Heart left ventricle (tissue), 16 donors: ENCODE results near the gene MAN1C1. TPM values are rescaled to one million over a fixed set of nuclear protein-coding genes. Genes with fewer than 3 reads are reported as not detected.
A peak's percentile ranks its signal among the peaks of the same experiment; 100 is the strongest.

Source experiments
- ATAC-seq, 4 donors: fragments of 200-7000 bp; cut with Tn5 transposase; one replicate each; pipeline ENCODE4 v1.9.1; 2020 to 2022; ENCODE audit warnings: moderate library complexity in 4 of 4, mild to moderate bottlenecking in 3 of 4, moderate number of reproducible peaks in 1 of 4
- DNase-seq, 5 donors: peaks; one replicate each; pipeline ENCODE4 v3.0.0-alpha.2; 2020
- H3K27ac ChIP-seq, 12 donors: fragments of 200-600 bp; sonication (generic) in 4 of 12; one replicate each; pipeline versions ENCODE4 v1.5.0 to v1.8.0; 2016 to 2022; ENCODE audit warnings: mild to moderate bottlenecking in 2 of 12
- H3K27me3 ChIP-seq, 9 donors: fragments of 200-600 bp; sonication (generic) in 2 of 9; one replicate each; pipeline versions ENCODE4 v1.5.1 to v1.8.0; 2016 to 2022; ENCODE audit warnings: mild to moderate bottlenecking in 3 of 9
- H3K36me3 ChIP-seq, 9 donors: fragments of 200-600 bp; sonication (generic) in 2 of 9; one replicate each; pipeline versions ENCODE4 v1.5.0 to v1.8.0; 2018 to 2022; ENCODE audit warnings: mild to moderate bottlenecking in 2 of 9
- H3K4me1 ChIP-seq, 12 donors: fragments of 200-600 bp; sonication (generic) in 4 of 12; one replicate each; pipeline versions ENCODE4 v1.5.0 to v1.8.0; 2016 to 2022; ENCODE audit warnings: mild to moderate bottlenecking in 3 of 12
- H3K4me3 ChIP-seq, 12 donors: fragments of 200-600 bp; sonication (generic) in 4 of 12; one replicate each; pipeline versions ENCODE4 v1.5.0 to v1.8.0; 2017 to 2022; ENCODE audit warnings: mild to moderate bottlenecking in 9 of 12, moderate library complexity in 4 of 12
- H3K9me3 ChIP-seq, 12 donors: fragments of 200-600 bp; sonication (generic) in 4 of 12; one replicate each; pipeline versions ENCODE4 v1.5.0 to v1.8.0; 2016 to 2022; ENCODE audit warnings: mild to moderate bottlenecking in 1 of 12
- POLR2A ChIP-seq, 2 donors: fragments of 450-650 bp; IDR thresholded peaks; one replicate each; pipeline ENCODE4 v1.6.1; 2017; ENCODE audit warnings: antibody characterized with exemption in 2 of 2, mild to moderate bottlenecking in 2 of 2, moderate library complexity in 2 of 2
- WGBS, 4 donors: extraction: QIAGEN DNeasy Blood & Tissue Kit in 2 of 4; methylation state at CpG; one replicate each; pipeline versions ENCODE4 v1.1.5 to v1.1.7; 2013 to 2018; 5-methylcytosine and 5-hydroxymethylcytosine counted together
- intact Hi-C, 10 donors: fragments of 100-400 bp; cut with DNase I; formaldehyde crosslinking; loops; one replicate each; pipeline versions ENCODE4 v1.11.1 to v1.14.2; 2022
- polyA plus RNA-seq, 2 donors: library from polyadenylated mRNA; stranded (reverse); fragments of 200-250 nt; gene quantifications; one replicate each; pipeline ENCODE4 v1.2.3, GENCODE V29; 2013
- total RNA-seq, 9 donors: library from RNA; depleted of rRNA in 2 of 9; stranded (reverse); fragments of >200 nt in 2 of 9; fragmentation: NEBNext Ultra II Directional in 3 of 9; extraction: Animal tissue kit (Norgen Biotek cat#: 25700) in 3 of 9; gene quantifications; one replicate each; pipeline versions ENCODE4 v1.1.0 to v1.2.4, GENCODE V29; 2016 to 2023
- TF ChIP-seq, protein P1 (sequence below), 12 donors: fragments of 200-600 bp; sonication (generic) in 4 of 12; IDR thresholded peaks; one replicate each; pipeline versions ENCODE4 v1.5.0 to v1.8.0; 2018 to 2022; ENCODE audit warnings: antibody characterized with exemption in 12 of 12, mild to moderate bottlenecking in 5 of 12
- donor health status: ischemic (EF 13 %, LVEDD 7.1; RV severe dilation, severe dysfunction).
- donor health status: healthy with polysubstance abuse.
- donor health status: DM: no; HTN: yes; CAD: no.
- donor health status: DM: no; HTN: no; CAD: no.
- donor health status: ischemic (EF 25% LVEDD 6.9; RV normal size, moderate dysfunction).
- donor health status: ischemic (EF 25% LVEDD 5.7; RV mildly dilated, moderate dysfunction).
- donor health status: healthy.
- donor health status: DM: yes; HTN: yes; CAD: no.
- donor health status: ischemic (EF 35%, LVEDD 5.7; RV mildly dilated, moderate dysfunction).
- donor health status: nonischemic (EF 11% LVEDD 7.7; RV severe dilation, severe dysfunction).
- donor health status: DM: yes; HTN: yes; CAD: no.
- donor health status: PGD.
- donor health status: ischemic (EF 29% LVEDD 5.4; RV normal size, mild dysfunction).
- donor health status: nonischemic (EF 23%, LVEDD 6.1; RV moderate dilation, normal function).

Gene MAN1C1
- total and polyA plus RNA-seq, 11 donors, result 7.7 to 25.7 (median 14.7) TPM

DNA sequence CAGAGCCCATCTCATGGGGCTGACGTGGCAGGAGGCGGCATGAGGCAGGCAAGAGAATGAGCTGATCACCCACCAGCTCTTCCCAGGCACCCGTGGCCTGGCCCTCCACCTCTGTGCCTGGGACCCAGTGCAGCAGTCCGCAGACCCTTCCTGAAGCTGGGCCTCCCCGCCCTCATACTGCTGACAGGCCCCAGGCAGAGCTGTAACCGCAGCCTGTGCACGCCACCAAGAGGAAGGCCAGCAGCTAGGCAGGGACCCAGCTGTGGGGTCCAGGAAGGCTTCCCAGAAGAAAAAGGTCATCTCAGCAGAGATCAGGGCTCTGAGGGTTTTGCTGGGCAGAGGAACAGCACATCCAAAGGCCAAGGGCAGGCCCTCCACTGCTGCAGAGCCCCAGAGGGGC lies 193.3 kb downstream of the MAN1C1 start:
- TF ChIP-seq, protein P1, sequence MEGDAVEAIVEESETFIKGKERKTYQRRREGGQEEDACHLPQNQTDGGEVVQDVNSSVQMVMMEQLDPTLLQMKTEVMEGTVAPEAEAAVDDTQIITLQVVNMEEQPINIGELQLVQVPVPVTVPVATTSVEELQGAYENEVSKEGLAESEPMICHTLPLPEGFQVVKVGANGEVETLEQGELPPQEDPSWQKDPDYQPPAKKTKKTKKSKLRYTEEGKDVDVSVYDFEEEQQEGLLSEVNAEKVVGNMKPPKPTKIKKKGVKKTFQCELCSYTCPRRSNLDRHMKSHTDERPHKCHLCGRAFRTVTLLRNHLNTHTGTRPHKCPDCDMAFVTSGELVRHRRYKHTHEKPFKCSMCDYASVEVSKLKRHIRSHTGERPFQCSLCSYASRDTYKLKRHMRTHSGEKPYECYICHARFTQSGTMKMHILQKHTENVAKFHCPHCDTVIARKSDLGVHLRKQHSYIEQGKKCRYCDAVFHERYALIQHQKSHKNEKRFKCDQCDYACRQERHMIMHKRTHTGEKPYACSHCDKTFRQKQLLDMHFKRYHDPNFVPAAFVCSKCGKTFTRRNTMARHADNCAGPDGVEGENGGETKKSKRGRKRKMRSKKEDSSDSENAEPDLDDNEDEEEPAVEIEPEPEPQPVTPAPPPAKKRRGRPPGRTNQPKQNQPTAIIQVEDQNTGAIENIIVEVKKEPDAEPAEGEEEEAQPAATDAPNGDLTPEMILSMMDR (IDR thresholded peaks at IDR 0.05), result no peak
- TF ChIP-seq POLR2A (IDR thresholded peaks at IDR 0.05), result no peak
- Histone ChIP-seq H3K27ac (peak overlapping the region in 1 of 12 donors; percentile 6), H3K27me3 (no peaks in the 10 kb centered on the region), H3K9me3 (no peaks in the 10 kb centered on the region), H3K4me3 (no peak overlapping the region), H3K4me1 (peaks cover 5 to 52% (median 39%) of the 10 kb centered on the region in 12 donors), H3K36me3 (peaks cover 0 to 82% (median 63%) of the 10 kb centered on the region in 9 donors)
- intact Hi-C loops, result loop anchor here in 6 of 10 donors (5.0 to 10.0 kb wide), 8 partner anchors 198 to 565 kb away; partner anchors contain the start of genes RSRP1 (in 2 of the 6) and RHCE (in 1 of the 6)
- DNase-seq (peak in 1 of 5 donors; percentile 52), ATAC-seq (no peak)
- 85 to 93% (median 90%) methylated on average over 6 to 7 of the region's 7 CpGs for WGBS, 4 donors

DNA sequence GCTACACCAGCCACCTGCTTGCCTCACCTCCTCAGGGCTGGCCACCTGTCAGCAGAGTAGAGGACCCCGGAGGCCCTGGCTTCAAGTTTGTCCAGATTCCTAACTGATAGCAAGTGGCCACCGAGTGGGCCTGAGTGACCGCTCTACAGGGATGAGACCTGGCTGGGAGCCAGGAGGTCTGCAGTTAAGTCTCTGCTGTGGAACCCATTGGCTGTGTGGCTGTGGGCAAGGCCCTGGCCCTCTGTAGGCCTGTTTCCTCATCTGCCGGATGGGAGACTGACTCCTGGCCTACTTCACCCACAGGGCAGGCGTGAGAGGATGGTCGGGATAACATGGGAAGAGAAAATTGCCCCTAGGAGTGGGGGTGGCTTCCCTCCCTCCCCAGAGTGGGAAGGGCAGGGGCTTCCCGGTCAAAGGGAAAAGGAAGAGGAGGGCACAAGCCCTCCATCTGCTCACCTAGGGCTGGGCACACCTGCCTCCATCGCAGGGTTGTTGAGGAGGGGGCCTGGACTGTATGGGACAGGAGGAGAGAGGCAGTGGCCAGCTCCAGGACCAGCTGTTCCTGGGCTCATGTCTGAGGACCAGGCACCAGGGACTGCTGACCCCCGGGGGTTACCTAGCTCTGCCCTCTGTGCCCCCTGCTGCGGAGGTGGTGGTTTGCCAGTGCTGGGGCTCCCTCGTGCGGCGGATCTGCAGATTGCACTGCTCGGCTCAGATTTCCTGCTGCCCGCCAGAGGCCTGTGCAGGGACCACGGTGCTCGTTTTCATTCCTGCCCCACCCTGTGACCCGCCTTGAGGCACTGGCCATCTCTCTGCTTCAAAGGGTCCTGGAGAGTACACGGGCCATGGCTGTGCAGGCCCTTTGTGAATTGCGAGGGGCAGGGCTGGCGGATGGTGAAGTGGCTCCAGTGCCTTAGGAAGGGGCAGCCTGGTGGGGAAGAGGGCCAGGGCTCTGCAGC lies 194.0 kb downstream of the MAN1C1 start:
- DNase-seq, result peak; percentile 61 to 87 (median 73)
- WGBS, 4 donors, result 30 to 40% (median 34%) methylated on average over 19 to 21 of the region's 21 CpGs

DNA sequence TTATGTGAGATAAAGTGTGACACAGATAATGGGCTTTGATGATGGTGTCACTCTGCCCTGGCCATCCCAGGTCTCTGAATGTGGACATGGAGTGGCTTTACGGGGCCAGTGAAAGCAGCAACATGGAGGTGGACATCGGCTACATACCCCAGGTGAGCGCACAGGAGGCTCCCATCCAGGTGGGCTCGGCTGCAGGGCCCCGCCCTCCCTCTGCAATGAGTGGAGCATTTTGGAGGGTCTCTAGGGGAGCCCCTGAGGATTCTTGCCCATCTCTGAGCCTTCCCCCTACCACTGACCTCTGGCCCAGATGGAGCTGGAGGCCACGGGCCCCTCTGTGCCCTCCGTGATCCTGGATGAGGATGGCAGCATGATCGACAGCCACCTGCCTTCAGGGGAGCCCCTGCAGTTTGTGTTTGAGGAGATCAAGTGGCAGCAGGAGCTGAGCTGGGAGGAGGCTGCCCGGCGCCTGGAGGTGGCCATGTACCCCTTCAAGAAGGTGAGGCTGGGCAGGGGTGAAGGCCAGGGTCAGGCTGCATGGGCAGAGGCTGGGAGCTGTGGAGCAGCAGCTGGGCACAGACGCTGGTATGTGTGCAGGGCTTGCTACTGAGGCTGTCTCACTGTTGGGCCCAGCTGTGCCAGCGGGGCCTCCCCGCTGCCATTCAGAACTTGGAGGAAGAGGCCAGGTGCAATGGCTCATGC lies 194.9 kb downstream of the MAN1C1 start:
- DNase-seq (no peak), ATAC-seq (no peak)
- intact Hi-C loops, result loop anchor here in 6 of 10 donors (5.0 to 10.0 kb wide), 5 partner anchors 199 to 567 kb away; partner anchors contain the start of gene RSRP1 (in 1 of the 6)
- Histone ChIP-seq H3K4me1 (peaks cover 0 to 36% (median 23%) of the 10 kb centered on the region in 12 donors), H3K27ac (no peak overlapping the region), H3K4me3 (no peak overlapping the region), H3K27me3 (no peaks in the 10 kb centered on the region), H3K9me3 (no peaks in the 10 kb centered on the region), H3K36me3 (peaks cover 0 to 91% (median 76%) of the 10 kb centered on the region in 9 donors)
- TF ChIP-seq, protein P1 (IDR thresholded peaks at IDR 0.05), result no peak
- TF ChIP-seq POLR2A (IDR thresholded peaks at IDR 0.05), result no peak
- 88 to 96% (median 93%) methylated on average over 12 to 13 of the region's 13 CpGs for WGBS, 4 donors

More for the DNA sequence above, 194.0 kb downstream of the MAN1C1 start:
- peak; percentile 27 to 63 (median 46) for ATAC-seq
- Histone ChIP-seq H3K27ac (peak overlapping the region in 1 of 12 donors; percentile 6), H3K4me3 (no peak overlapping the region), H3K36me3 (peaks cover 0 to 82% (median 69%) of the 10 kb centered on the region in 9 donors), H3K9me3 (no peaks in the 10 kb centered on the region), H3K4me1 (peaks cover 0 to 45% (median 32%) of the 10 kb centered on the region in 12 donors), H3K27me3 (no peaks in the 10 kb centered on the region)
- no peak for TF ChIP-seq POLR2A (IDR thresholded peaks at IDR 0.05)
- TF ChIP-seq, protein P1 (IDR thresholded peaks at IDR 0.05), result peak; percentile 84 to 94 (median 89)
- intact Hi-C loops, result loop anchor here in 6 of 10 donors (5.0 to 10.0 kb wide), 5 partner anchors 198 to 566 kb away; partner anchors contain the start of gene RSRP1 (in 1 of the 6)
